NCI-H526 treated with DMSO at 0.1 percent for 48 hours (cell line): ENCODE data around the gene ZC3H10.
"Not testable (repeated sequence)": the region's sequence is repeated elsewhere in the genome, so short reads cannot be mapped to it uniquely, and the experiment has no call there.

Experiments
- DNase-seq: peaks from one replicate; lab custom pipeline; 2025; lab: John Stamatoyannopoulos, UW

ZC3H10 gene

GRCh38 chr12:56154818-56155217 is 36.8 kb downstream of the ZC3H10 start:
- no peak for DNase-seq

- no peak for DNase-seq
Observed at GRCh38 chr12:56155256-56155845, 37.3 kb downstream of the ZC3H10 start.

- DNase-seq, result not testable (repeated sequence)
Observed at GRCh38 chr12:56156464-56157200, 38.6 kb downstream of the ZC3H10 start.

GRCh38 chr12:56157201-56158028 is 39.3 kb downstream of the ZC3H10 start:
- peak; percentile 74 for DNase-seq

- DNase-seq, result peak; percentile 94
Observed at GRCh38 chr12:56158029-56158925, 40.2 kb downstream of the ZC3H10 start, which contains the start of gene MYL6. TSS of gene MYL6 (plus strand) at chr12:56158359. CDS start at chr12:56158402, 43 bp downstream.

GRCh38 chr12:56158926-56159461 is 40.9 kb downstream of the ZC3H10 start:
- DNase-seq, result no peak

GRCh38 chr12:56159482-56160192 is 41.6 kb downstream of the ZC3H10 start:
- DNase-seq, result no peak

GRCh38 chr12:56160193-56160763 is 42.2 kb downstream of the ZC3H10 start:
- DNase-seq, result no peak

GRCh38 chr12:56160894-56161689 is 43.0 kb downstream of the ZC3H10 start:
- no peak for DNase-seq

GRCh38 chr12:56161690-56162351 is 43.8 kb downstream of the ZC3H10 start:
- no peak for DNase-seq

- DNase-seq, result no peak
Observed at GRCh38 chr12:56162468-56163290, 44.6 kb downstream of the ZC3H10 start.

GRCh38 chr12:56163533-56164344 is 45.7 kb downstream of the ZC3H10 start:
- no peak for DNase-seq

GRCh38 chr12:56164345-56164729 is 46.3 kb downstream of the ZC3H10 start:
- no peak for DNase-seq

GRCh38 chr12:56165369-56165768 is 47.3 kb downstream of the ZC3H10 start:
- DNase-seq, result no peak

GRCh38 chr12:56169229-56169759 is 51.2 kb downstream of the ZC3H10 start:
- no peak for DNase-seq

GRCh38 chr12:56172839-56173238 is 54.8 kb downstream of the ZC3H10 start:
- no peak for DNase-seq
